A673 (cell line): Measurements from ENCODE around the gene SPATS2. TPM values are rescaled to one million over a fixed set of nuclear protein-coding genes. Genes with fewer than 3 reads are reported as not detected.
"Not testable (repeated sequence)": the region's sequence is repeated elsewhere in the genome, so short reads cannot be mapped to it uniquely, and the experiment has no call there.

Experiments used
- BruUV-seq: library from RNA; stranded (reverse); fragments of 400-500 nt; replicated peaks from 2 replicates; lab custom pipeline; 2021; lab: Mats Ljungman, UMichigan
- CTCF ChIA-PET: fragments of 300-600 bp; sonication (Branson Sonifier 250); formaldehyde crosslinking; loops from one replicate; lab custom pipeline; 2022; ENCODE audit warnings: antibody characterized with exemption; lab: Charles Lee
- POLR2A ChIA-PET: fragments of 300-600 bp; sonication (Branson Sonifier 250); formaldehyde crosslinking; loops from one replicate; lab custom pipeline; 2022; ENCODE audit warnings: antibody characterized with exemption; ENCODE audit not compliant: low non-redundant PET; lab: Charles Lee
- DNase-seq: peaks from one replicate; pipeline ENCODE4 v3.0.0-alpha.2; 2015; ENCODE audit warnings: low spot score
- H3K27ac ChIP-seq: fragments of 200-600 bp; sonication (generic); 2 replicates; pipeline ENCODE4 v1.5.1; 2016; ENCODE audit warnings: mixed run types, low read depth, mild to moderate bottlenecking, mixed read lengths, antibody characterized with exemption, low read length; ENCODE audit not compliant: poor library complexity, severe bottlenecking
- H3K27me3 ChIP-seq: fragments of 200-600 bp; sonication (generic); replicated peaks from 2 replicates; pipeline ENCODE4 v1.6.1; 2017; ENCODE audit warnings: mixed run types, low read depth, mild to moderate bottlenecking, mixed read lengths, antibody characterized with exemption, low read length; ENCODE audit not compliant: insufficient read depth, poor library complexity
- H3K36me3 ChIP-seq: fragments of 200-600 bp; sonication (generic); 2 replicates; pipeline ENCODE4 v1.6.1; 2016; ENCODE audit warnings: mixed run types, mild to moderate bottlenecking, mixed read lengths, antibody characterized with exemption, low read length; ENCODE audit not compliant: insufficient read depth, poor library complexity, severe bottlenecking
- H3K4me1 ChIP-seq: fragments of 200-600 bp; sonication (generic); 2 replicates; pipeline ENCODE4 v1.6.1; 2017; ENCODE audit warnings: mixed run types, mild to moderate bottlenecking, mixed read lengths, antibody characterized with exemption, low read length; ENCODE audit not compliant: insufficient read depth, poor library complexity, severe bottlenecking
- H3K4me3 ChIP-seq: fragments of 200-600 bp; sonication (generic); 2 replicates; pipeline ENCODE4 v1.5.1; 2016; ENCODE audit warnings: low read depth, mixed run types, mild to moderate bottlenecking, mixed read lengths, low read length; ENCODE audit not compliant: poor library complexity, severe bottlenecking
- H3K9me3 ChIP-seq: fragments of 200-600 bp; sonication (generic); 2 replicates; pipeline ENCODE4 v1.6.1; 2016; ENCODE audit warnings: mixed run types, low read depth, mild to moderate bottlenecking, mixed read lengths, antibody characterized with exemption, low read length; ENCODE audit not compliant: poor library complexity, severe bottlenecking
- EZH2 ChIP-seq: fragments of 200-600 bp; sonication (generic); IDR thresholded peaks from 2 replicates; pipeline ENCODE4 v1.6.1; 2017; ENCODE audit warnings: borderline replicate concordance, low read depth, mild to moderate bottlenecking, mixed read lengths, antibody characterized with exemption, low read length; ENCODE audit not compliant: poor library complexity, severe bottlenecking
- intact Hi-C: fragments of 100-400 bp; cut with micrococcal nuclease; formaldehyde crosslinking; loops from one replicate; pipeline ENCODE4 v1.10.0; 2022; ENCODE audit not compliant: unreplicated experiment
- total RNA-seq: library from RNA; stranded (reverse); gene quantifications from 2 replicates; pipeline ENCODE4 v1.2.3, GENCODE V29; 2021
- TF ChIP-seq, protein P1 (sequence below): fragments of 300-800, 200-600 bp; sonication (generic); conservative IDR thresholded peaks from 2 replicates; pipeline ENCODE4 v1.5.1; 2017; ENCODE audit warnings: low read depth, mild to moderate bottlenecking, antibody characterized with exemption, low read length, moderate library complexity, mixed read lengths

The SPATS2 gene
- total RNA-seq, 1 experiment from 2014 or later, result 82.8 TPM

DNA sequence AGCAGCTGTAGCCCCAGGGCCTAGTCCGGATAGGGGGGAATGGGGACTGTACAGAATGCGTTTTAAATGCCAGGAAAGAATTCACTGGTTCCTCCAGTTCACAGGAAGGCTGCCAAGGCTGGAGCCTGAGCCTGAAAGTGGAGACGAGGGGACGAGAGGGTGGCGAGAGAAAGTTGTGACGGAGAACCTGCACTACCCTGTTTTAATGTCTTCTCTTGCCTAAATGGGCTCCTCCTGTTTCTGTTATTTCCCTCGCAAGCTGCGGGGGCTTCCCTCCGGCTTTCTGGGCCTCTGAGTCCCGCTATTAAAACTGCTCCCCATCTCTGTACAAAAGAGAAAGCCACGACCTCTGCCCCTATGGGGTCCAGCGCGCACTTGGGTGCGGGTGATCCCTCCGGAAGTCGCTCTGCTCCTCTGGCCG lies 34.8 kb upstream of the SPATS2 start:
- intact Hi-C loops, result no loop called here
- H3K27me3 ChIP-seq, result no peaks in the 10 kb centered on the region
- BruUV-seq, result no TSS peak

DNA sequence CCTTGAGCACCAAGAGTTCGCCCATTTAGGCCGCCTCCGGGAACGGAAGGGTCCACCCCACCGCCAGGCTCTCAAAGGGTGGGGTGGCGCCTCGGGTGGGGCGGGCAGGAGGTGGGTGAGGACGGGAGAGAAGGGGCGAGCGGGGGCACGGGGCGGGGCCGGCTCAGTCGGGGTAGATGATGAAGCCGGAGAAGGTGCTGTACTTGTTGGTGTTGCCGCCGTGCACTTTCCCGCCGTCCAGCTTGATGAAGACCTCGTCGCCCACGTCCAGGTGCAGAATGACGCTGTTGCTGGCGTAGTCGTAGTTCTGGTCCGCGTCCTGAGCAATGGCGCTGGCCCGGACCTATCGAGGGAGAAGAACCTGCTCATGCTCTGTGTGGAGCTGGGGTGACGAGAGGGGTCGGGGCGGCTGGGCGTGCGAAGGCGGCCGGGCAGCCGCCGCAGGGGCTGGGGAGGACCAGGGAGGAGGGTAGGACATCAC lies 34.3 kb upstream of the SPATS2 start:
- ChIA-PET CTCF (interaction anchor here (0.6 to 0.8 kb wide), 3 partner anchors 15 to 271 kb away, joined by 4 to 7 read pairs (median 5); no protein-coding TSS in a partner anchor), POLR2A (no interaction called here)
- Histone ChIP-seq H3K4me1 (peaks cover 5% of the 10 kb centered on the region), H3K9me3 (no peaks in the 10 kb centered on the region), H3K27ac (no peak overlapping the region), H3K4me3 (no peak overlapping the region), H3K36me3 (peaks cover 26% of the 10 kb centered on the region), H3K27me3 (no peaks in the 10 kb centered on the region)
- no peak for TF ChIP-seq EZH2
- TF ChIP-seq, protein P1, sequence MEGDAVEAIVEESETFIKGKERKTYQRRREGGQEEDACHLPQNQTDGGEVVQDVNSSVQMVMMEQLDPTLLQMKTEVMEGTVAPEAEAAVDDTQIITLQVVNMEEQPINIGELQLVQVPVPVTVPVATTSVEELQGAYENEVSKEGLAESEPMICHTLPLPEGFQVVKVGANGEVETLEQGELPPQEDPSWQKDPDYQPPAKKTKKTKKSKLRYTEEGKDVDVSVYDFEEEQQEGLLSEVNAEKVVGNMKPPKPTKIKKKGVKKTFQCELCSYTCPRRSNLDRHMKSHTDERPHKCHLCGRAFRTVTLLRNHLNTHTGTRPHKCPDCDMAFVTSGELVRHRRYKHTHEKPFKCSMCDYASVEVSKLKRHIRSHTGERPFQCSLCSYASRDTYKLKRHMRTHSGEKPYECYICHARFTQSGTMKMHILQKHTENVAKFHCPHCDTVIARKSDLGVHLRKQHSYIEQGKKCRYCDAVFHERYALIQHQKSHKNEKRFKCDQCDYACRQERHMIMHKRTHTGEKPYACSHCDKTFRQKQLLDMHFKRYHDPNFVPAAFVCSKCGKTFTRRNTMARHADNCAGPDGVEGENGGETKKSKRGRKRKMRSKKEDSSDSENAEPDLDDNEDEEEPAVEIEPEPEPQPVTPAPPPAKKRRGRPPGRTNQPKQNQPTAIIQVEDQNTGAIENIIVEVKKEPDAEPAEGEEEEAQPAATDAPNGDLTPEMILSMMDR, result no peak
- no TSS peak for BruUV-seq
- intact Hi-C loops, result no loop called here
- no peak for DNase-seq

More for the DNA sequence above, 34.8 kb upstream of the SPATS2 start:
- ChIA-PET POLR2A (no interaction called here), CTCF (interaction anchor here (0.6 to 1.6 kb wide), 8 partner anchors 15 to 248 kb away, joined by 3 to 13 read pairs (median 7); no protein-coding TSS in a partner anchor)
- Histone ChIP-seq H3K4me1 (peaks cover 2% of the 10 kb centered on the region), H3K27ac (no peak overlapping the region), H3K4me3 (no peak overlapping the region), H3K9me3 (no peaks in the 10 kb centered on the region), H3K36me3 (peaks cover 29% of the 10 kb centered on the region)
- TF ChIP-seq, protein P1, result no peak
- no peak for TF ChIP-seq EZH2
- DNase-seq, result no peak

DNA sequence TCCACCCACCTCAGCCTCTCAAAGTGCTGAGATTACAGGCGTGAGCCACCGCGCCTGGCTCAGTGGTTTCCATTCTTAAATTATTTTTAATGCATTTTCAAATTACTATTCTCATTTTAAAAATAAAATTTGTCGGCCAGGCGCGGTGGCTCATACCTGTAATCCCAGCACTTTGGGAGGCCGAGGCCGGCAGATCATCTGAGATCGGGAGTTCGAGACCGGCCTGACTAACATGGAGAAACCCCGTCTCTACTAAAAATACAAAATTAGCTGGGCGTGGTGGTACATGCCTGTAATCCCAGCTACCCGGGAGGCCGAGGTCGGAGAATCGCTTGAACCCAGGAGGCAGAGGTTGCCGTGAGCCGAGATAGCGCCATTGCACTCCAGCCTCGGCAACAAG lies 33.5 kb upstream of the SPATS2 start:
- H3K9me3 ChIP-seq, intact Hi-C loops, POLR2A ChIA-PET, DNase-seq, H3K4me3 ChIP-seq, BruUV-seq, H3K27me3 ChIP-seq, H3K4me1 ChIP-seq, H3K27ac ChIP-seq, CTCF ChIA-PET: not testable (repeated sequence)
- peaks cover 24% of the 10 kb centered on the region for H3K36me3 ChIP-seq

DNA sequence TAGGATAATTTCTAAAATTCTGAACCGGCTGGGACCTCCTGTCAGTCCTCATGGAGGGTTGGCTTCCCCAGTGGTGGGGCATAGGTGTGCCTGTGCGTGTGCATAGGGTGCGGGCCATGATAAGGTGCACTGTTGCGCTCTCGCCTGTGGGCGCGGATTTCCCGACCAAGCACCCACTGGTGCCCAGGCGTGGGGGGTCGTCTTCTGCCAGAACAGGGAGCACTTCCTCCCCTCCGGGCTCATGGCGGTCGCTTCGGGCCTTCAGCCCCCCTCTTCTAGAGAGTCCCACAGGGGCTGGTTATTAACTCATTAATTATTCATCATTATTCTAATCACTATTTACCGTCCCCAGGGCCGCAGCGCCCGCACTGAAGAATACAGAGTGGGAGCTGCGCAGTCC lies 33.0 kb upstream of the SPATS2 start:
- no peak overlapping the region for H3K27ac ChIP-seq
- no peak for DNase-seq
- H3K9me3 ChIP-seq, result no peaks in the 10 kb centered on the region
- TF ChIP-seq, protein P1, result no peak
- no peak for TF ChIP-seq EZH2
- H3K36me3 ChIP-seq, result peaks cover 19% of the 10 kb centered on the region
- CTCF ChIA-PET, result no interaction called here
- POLR2A ChIA-PET, result no interaction called here
- H3K4me3 ChIP-seq, result no peak overlapping the region
- BruUV-seq, result no TSS peak
- intact Hi-C loops, result no loop called here
- peaks cover 5% of the 10 kb centered on the region for H3K4me1 ChIP-seq
- no peaks in the 10 kb centered on the region for H3K27me3 ChIP-seq
